ENCODE measurements around the gene WDHD1.
A peak's percentile ranks its signal among the peaks of the same experiment; 100 is the strongest.
"Not testable (repeated sequence)": the region's sequence is repeated elsewhere in the genome, so short reads cannot be mapped to it uniquely, and the experiment has no call there.

WDHD1 gene

DNA sequence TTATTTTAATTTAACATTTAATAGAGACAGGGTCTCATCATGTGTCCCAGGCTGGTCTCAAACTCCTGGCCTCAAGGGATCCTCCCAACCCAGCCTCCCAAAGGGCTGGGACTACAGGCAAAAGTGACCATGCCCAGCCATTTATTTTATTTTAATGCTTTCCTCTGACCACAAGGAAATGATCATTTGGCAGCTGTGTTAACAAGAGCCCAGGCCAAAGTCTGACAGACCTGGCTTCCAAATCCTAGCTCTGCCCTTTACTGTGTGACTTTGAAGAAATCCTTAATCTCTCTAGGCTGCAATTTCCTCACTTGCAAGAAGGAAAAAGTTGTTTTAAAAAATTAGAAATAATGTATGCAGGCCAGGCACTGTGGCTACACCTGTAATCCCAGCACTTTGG is 107.6 kb downstream of the WDHD1 start:
- H3K9me3 Mint-ChIP-seq = no peaks in the 10 kb centered on the region
- ATAC-seq (no peak), DNase-seq (ENCODE audit: low spot score in 2 of 2) (no peak)
- H3K36me3 Mint-ChIP-seq = peaks cover 5% of the 10 kb centered on the region
- H3K4me1 Mint-ChIP-seq = no peaks in the 10 kb centered on the region
- H3K27ac Mint-ChIP-seq = no peak overlapping the region
- H3K4me3 Mint-ChIP-seq = no peak overlapping the region

DNA sequence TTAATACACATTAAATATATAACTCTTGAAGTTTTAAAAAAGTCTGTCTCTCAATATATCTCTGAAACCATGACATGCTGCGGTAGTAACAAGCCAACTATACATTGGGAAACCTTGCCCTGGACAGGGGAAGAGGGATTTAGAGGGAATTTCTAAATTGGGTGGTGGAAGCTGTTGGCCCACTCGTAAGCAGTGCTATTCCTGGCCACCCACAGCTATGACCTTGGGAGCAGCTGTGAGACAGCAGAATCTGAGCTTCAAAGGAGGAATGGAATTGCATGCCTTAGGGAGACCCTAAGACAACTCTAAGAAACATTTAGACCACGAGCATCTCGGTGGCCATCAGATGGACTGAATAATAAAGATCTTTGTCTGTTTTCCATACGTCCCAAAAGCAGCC is 108.5 kb downstream of the WDHD1 start:
- Mint-ChIP-seq H3K27ac (no peak overlapping the region), H3K36me3 (peaks cover 5% of the 10 kb centered on the region)

GRCh38 chr14:54916101-54916500 is 110.8 kb downstream of the WDHD1 start:
- no peaks in the 10 kb centered on the region for H3K4me1 Mint-ChIP-seq
- DNase-seq (ENCODE audit: low spot score in 2 of 2) = no peak
- ATAC-seq = no peak
- no peak overlapping the region for H3K4me3 Mint-ChIP-seq
- no peaks in the 10 kb centered on the region for H3K9me3 Mint-ChIP-seq
- H3K27ac Mint-ChIP-seq = no peak overlapping the region
- H3K36me3 Mint-ChIP-seq = peaks cover 5% of the 10 kb centered on the region

More for the DNA sequence above, 108.5 kb downstream of the WDHD1 start:
- no peaks in the 10 kb centered on the region for H3K4me1 Mint-ChIP-seq
- DNase-seq (ENCODE audit: low spot score in 2 of 2) (no peak), ATAC-seq (no peak)
- no peak overlapping the region for H3K4me3 Mint-ChIP-seq
- no peaks in the 10 kb centered on the region for H3K9me3 Mint-ChIP-seq

DNA sequence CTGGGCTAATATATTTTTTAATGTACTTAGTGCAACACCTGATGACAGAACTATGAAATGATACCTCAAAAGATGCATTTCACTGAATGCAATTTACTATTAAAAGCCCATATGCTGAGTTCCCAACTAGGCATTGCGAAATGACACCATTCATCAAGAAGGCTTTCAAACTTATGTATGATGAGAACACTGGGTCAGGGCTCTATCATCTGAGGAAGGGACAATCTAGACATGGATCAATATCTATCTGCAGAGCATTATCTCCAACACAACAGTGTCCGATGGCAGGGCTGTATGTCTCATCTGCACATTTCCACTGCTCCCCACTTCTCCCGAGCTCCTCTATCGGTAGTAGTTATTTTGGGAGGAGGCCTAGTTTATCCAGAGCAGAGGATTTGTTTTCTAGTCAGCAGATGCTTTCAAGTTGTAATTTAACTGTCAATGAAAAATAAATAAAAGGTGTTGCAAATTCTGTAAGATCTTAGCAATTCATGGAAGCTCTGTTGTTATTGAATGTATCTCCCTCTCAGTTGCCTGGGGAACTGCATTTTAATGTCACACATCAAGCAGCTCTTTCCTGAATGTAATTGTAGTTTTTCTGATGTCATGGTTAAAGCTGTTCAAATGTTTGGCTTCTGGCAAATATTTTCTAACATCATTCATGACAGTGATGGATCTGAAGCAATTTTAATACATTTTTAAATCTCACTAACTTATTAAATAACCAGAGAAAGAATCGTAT is 116.9 kb downstream of the WDHD1 start:
- Mint-ChIP-seq H3K36me3 (no peaks in the 10 kb centered on the region), H3K4me3 (no peak overlapping the region), H3K9me3 (no peaks in the 10 kb centered on the region), H3K4me1 (peaks cover 29% of the 10 kb centered on the region), H3K27ac (no peak overlapping the region)
- no peak for ATAC-seq
- DNase-seq (ENCODE audit: low spot score in 2 of 2) = no peak

- ATAC-seq; DNase-seq (ENCODE audit: low spot score in 2 of 2); H3K4me3 Mint-ChIP-seq; H3K36me3 Mint-ChIP-seq; H3K27ac Mint-ChIP-seq; H3K9me3 Mint-ChIP-seq: not testable (repeated sequence)
- H3K4me1 Mint-ChIP-seq = peaks cover 29% of the 10 kb centered on the region
These were observed 117.9 kb downstream of the WDHD1 start for GRCh38 chr14:54908973-54909372.

- DNase-seq (ENCODE audit: low spot score in 2 of 2) (no peak), ATAC-seq (peak; percentile 75)
- Mint-ChIP-seq H3K9me3 (no peaks in the 10 kb centered on the region), H3K36me3 (no peaks in the 10 kb centered on the region), H3K27ac (peak overlapping the region; percentile 68), H3K4me1 (peaks cover 29% of the 10 kb centered on the region), H3K4me3 (peak overlapping the region; percentile 38)
These were observed 118.7 kb downstream of the WDHD1 start for GRCh38 chr14:54908190-54908589.

DNA sequence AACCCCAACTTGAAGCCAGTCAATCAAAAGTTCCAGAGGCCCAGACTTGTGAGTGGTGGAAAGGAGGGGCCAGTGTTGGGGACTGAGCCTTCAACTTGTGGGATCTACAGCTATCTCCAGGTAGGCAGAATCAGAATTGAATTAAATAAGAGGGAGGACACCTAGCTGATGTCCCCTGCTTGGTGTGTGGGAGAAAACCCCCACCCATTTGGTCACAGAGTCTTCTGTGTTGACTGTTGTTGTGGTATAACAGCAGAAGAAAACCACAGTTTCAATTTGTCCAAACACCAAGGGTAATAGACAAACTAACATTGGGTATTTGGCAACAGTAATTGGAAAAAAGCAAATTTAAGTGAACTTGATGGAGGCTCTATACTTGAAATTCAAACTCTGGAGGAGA is 120.8 kb downstream of the WDHD1 start:
- Mint-ChIP-seq H3K36me3 (no peaks in the 10 kb centered on the region), H3K4me3 (no peak overlapping the region), H3K27ac (no peak overlapping the region), H3K4me1 (peaks cover 29% of the 10 kb centered on the region), H3K9me3 (no peaks in the 10 kb centered on the region)
- no peak for ATAC-seq
- no peak for DNase-seq (ENCODE audit: low spot score in 2 of 2)

DNA sequence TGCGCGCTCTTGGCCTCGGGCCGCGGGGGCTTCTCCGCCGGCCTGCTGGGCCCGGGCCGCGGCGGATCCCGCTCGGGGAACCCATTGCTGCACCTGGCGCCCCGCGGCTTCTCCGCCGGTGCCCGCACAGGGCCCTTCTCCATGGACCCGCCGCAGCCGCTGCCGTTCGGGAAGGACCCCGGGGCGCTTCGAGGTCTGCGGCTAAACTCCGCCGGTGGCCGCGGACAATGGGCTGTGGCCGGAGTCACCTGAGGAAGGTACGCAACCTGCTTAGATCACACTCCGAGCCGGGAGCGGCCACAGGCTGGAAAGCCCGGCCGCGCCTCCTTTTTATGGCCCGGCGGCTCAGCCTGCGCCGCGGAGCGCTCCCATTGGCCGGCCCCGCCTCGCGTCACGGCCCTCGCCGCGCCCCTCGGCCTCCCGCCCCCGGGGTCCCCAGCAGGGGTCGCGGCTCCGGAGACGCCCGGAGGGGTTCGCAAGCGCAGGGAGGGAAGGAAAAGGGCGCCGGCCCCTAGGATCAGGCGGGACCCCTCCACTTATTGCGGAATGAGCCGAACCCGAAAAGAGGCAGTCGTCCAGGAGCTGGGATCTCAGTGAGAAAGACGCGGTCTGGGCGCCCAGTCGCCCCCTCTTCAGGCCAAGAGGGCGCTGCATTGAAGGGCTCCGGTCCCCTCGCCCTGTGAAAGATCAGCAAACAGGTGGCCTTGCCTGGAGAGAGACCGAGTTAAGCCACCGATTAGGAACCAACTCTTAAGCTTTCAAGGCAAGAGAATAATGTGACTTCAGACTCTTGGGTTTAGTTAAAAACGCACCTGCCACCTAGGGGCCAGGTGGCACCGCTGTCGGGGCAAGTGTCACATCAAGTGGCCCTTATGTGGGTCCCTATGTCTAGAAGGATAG is 124.1 kb downstream of the WDHD1 start, which contains the start of gene GCH1:
TSS of gene GCH1 (minus strand) at position 306 of the 900 bp plus-strand sequence. CDS start at position 143, 163 bp downstream.
- DNase-seq (ENCODE audit: low spot score in 2 of 2) = peak; percentile 69 to 91
- Mint-ChIP-seq H3K9me3 (no peaks in the 10 kb centered on the region), H3K36me3 (peaks cover 16% of the 10 kb centered on the region), H3K27ac (peak within 1 kb of the TSS; percentile 40), H3K4me1 (peaks cover 36% of the 10 kb centered on the region), H3K4me3 (peak within 1 kb of the TSS; percentile 76)
- peak; percentile 88 for ATAC-seq

DNA sequence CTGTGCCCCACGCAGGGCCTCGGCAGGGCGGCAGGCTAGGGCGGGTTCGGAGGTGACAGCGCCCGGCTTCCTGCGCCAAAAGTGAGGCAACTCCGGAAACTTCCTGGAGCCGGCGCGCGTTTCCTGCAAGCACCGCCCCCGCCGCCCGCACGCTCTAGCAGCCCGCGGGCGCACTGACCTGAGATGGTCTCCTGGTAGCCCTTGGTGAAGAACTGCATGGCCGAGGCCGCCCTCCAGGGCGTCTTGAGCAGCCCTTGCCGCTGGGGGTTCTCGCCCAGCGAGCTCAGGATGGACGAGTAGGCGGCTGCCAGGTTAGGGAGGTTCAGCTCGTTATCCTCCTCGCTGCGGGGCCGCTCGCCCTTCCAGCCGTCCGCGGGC is 124.8 kb downstream of the WDHD1 start:
- peak; percentile 82 for ATAC-seq
- H3K27ac Mint-ChIP-seq = peak overlapping the region; percentile 40
- peak overlapping the region; percentile 76 for H3K4me3 Mint-ChIP-seq
- DNase-seq (ENCODE audit: low spot score in 2 of 2) = peak; percentile 66 to 89
- peaks cover 30% of the 10 kb centered on the region for H3K4me1 Mint-ChIP-seq
- H3K9me3 Mint-ChIP-seq = no peaks in the 10 kb centered on the region
- H3K36me3 Mint-ChIP-seq = peaks cover 16% of the 10 kb centered on the region

DNA sequence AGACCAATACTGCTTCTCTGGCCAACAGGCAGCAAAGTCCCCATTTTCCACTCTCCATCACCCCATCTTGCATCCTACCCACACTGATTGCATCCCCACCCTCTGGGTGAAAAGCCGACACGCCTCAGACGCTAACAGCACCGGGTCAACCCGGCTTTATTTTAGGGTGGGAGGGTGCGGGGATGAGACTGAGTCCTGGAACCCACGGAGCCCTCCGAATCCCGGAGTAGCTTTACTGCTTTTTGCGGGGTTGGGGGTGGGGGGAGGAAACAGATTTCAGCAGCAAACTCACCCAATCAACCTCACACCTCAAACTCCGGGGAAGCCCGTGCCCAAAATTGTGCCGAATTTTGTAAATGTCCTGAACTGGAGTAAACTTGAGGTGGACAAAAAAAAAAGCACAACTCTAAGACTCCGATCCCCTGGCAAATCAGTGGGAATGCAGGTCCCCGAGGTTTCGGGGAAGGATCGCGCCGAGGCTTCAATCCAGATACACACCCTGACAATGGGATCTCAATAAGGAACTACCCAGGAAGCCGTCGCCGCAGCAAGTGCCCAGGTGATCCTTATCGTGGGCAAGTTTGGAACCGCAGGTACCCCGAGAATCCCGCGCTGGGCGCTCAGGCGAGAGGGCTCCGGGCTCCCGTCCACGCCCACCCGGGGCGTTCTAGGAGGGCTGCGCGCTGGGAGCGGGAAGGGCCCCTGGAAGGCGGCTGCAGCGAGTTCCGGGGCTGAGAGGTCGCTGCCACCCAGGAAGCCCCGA is 125.3 kb downstream of the WDHD1 start:
- Mint-ChIP-seq H3K4me3 (peak overlapping the region; percentile 76), H3K36me3 (peaks cover 16% of the 10 kb centered on the region), H3K9me3 (no peaks in the 10 kb centered on the region), H3K4me1 (peaks cover 25% of the 10 kb centered on the region), H3K27ac (peak overlapping the region; percentile 40)
- DNase-seq (ENCODE audit: low spot score in 2 of 2) (no peak), ATAC-seq (no peak)

GRCh38 chr14:54899573-54899972 is 127.3 kb downstream of the WDHD1 start:
- Mint-ChIP-seq H3K4me3 (no peak overlapping the region), H3K36me3 (peaks cover 16% of the 10 kb centered on the region), H3K4me1 (peaks cover 27% of the 10 kb centered on the region), H3K27ac (no peak overlapping the region), H3K9me3 (no peaks in the 10 kb centered on the region)
- ATAC-seq (no peak), DNase-seq (ENCODE audit: low spot score in 2 of 2) (no peak)

- DNase-seq (ENCODE audit: low spot score in 2 of 2); H3K27ac Mint-ChIP-seq; H3K9me3 Mint-ChIP-seq; ATAC-seq; H3K4me3 Mint-ChIP-seq: not testable (repeated sequence)
- Mint-ChIP-seq H3K36me3 (peaks cover 16% of the 10 kb centered on the region), H3K4me1 (peaks cover 36% of the 10 kb centered on the region)
These were observed 128.9 kb downstream of the WDHD1 start for GRCh38 chr14:54897809-54898555.

GRCh38 chr14:54895683-54896082 is 131.2 kb downstream of the WDHD1 start:
- H3K27ac Mint-ChIP-seq = peak overlapping the region; percentile 24
- peaks cover 37% of the 10 kb centered on the region for H3K4me1 Mint-ChIP-seq

DNA sequence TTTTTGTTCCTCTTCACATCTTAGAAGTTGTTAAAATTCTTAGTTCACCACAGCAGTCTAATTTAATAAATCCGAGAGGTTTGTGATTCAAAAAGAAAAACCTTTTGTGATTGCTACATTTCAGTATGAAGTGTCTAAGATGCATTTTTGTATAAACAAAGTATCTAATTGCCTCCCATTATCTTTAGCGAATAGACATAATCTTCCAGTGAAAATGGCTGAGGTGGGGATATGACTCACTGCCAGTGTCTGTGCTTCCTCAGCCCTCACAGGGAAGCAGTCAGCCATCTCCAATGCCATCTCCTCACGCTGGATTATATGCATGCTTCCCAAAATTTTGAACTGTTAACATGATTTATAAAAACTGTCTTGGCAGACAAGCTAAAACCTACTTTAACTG is 131.9 kb downstream of the WDHD1 start:
- Mint-ChIP-seq H3K4me1 (peaks cover 37% of the 10 kb centered on the region), H3K4me3 (no peak overlapping the region), H3K9me3 (no peaks in the 10 kb centered on the region), H3K27ac (peak overlapping the region; percentile 24), H3K36me3 (peaks cover 6% of the 10 kb centered on the region)
- ATAC-seq (peak; percentile 74), DNase-seq (ENCODE audit: low spot score in 2 of 2) (no peak)

More at GRCh38 chr14:54895683-54896082, 131.2 kb downstream of the WDHD1 start:
- DNase-seq (ENCODE audit: low spot score in 2 of 2) (no peak), ATAC-seq (no peak)
- Mint-ChIP-seq H3K36me3 (peaks cover 13% of the 10 kb centered on the region), H3K4me3 (no peak overlapping the region), H3K9me3 (no peaks in the 10 kb centered on the region)

All from stimulated activated effector memory CD8-positive, alpha-beta T cell treated with anti-CD3 and anti-CD28 coated beads, Interleukin-12 subunit alpha, Interleukin-12 subunit beta, amount 100 ng/mL, for 72 hours (primary cell).